GM23338 (cell line): Measurements from ENCODE around the gene SIDT2. TPM values are rescaled to one million over a fixed set of nuclear protein-coding genes. Genes with fewer than 3 reads are reported as not detected.

Source experiments
- ATAC-seq: fragments of 200-7000 bp; cut with Tn5 transposase; 3 replicates; pipeline ENCODE4 v1.9.1; 2020
- DNase-seq: peaks from one replicate; pipeline ENCODE4 v3.0.0-alpha.2; 2015; ENCODE audit warnings: low spot score
- H2AFZ ChIP-seq: fragments of 200-600 bp; sonication (generic); 2 replicates; pipeline ENCODE4 v1.8.0; 2016; ENCODE audit warnings: antibody characterized with exemption, mild to moderate bottlenecking, moderate library complexity
- H3F3A ChIP-seq: fragments of 200-600 bp; sonication (generic); replicated peaks from 2 replicates; pipeline ENCODE4 v1.8.0; 2017; ENCODE audit warnings: antibody characterized with exemption, mixed run types, low read depth
- H3K27ac ChIP-seq: fragments of 200-600 bp; sonication (generic); 2 replicates; pipeline ENCODE4 v1.6.1; 2016; ENCODE audit warnings: low read depth
- H3K27me3 ChIP-seq: fragments of 200-600 bp; sonication (generic); 2 replicates; pipeline ENCODE4 v1.8.0; 2016; ENCODE audit warnings: mild to moderate bottlenecking, mixed run types, moderate library complexity; ENCODE audit not compliant: insufficient read depth
- H3K36me3 ChIP-seq: fragments of 200-600 bp; sonication (generic); 2 replicates; pipeline ENCODE4 v1.8.0; 2016; ENCODE audit warnings: mild to moderate bottlenecking; ENCODE audit not compliant: insufficient read depth
- H3K4me1 ChIP-seq: fragments of 200-600 bp; sonication (generic); 2 replicates; pipeline ENCODE4 v1.8.0; 2016; ENCODE audit warnings: mild to moderate bottlenecking, moderate library complexity; ENCODE audit not compliant: insufficient read depth
- H3K4me2 ChIP-seq: fragments of 200-600 bp; sonication (generic); 2 replicates; pipeline ENCODE4 v1.7.1; 2017; ENCODE audit warnings: mixed run types
- H3K4me3 ChIP-seq: fragments of 200-600 bp; sonication (generic); 2 replicates; pipeline ENCODE4 v1.6.1; 2016; ENCODE audit warnings: mixed run types
- H3K79me2 ChIP-seq: fragments of 200-600 bp; sonication (generic); replicated peaks from 2 replicates; pipeline ENCODE4 v1.8.0; 2017; ENCODE audit warnings: mild to moderate bottlenecking; ENCODE audit not compliant: insufficient read depth
- H3K9me2 ChIP-seq: fragments of 200-600 bp; sonication (generic); 2 replicates; pipeline ENCODE4 v1.8.0; 2017; ENCODE audit not compliant: insufficient read depth
- H4K20me1 ChIP-seq: fragments of 200-600 bp; sonication (generic); replicated peaks from 2 replicates; pipeline ENCODE4 v1.8.0; 2017; ENCODE audit warnings: mild to moderate bottlenecking; ENCODE audit not compliant: insufficient read depth
- H3K27ac Mint-ChIP-seq: 2 replicates; pipeline ENCODE4 v1.8.0; 2020; ENCODE audit warnings: inconsistent platforms, mild to moderate bottlenecking, moderate library complexity, mixed read lengths
- H3K27me3 Mint-ChIP-seq: 3 replicates; pipeline ENCODE4 v1.8.0; 2022; ENCODE audit warnings: low read depth, mild to moderate bottlenecking, moderate library complexity, mixed read lengths, inconsistent platforms; ENCODE audit not compliant: insufficient read depth, poor library complexity
- H3K36me3 Mint-ChIP-seq: 3 replicates; pipeline ENCODE4 v1.8.0; 2021; ENCODE audit warnings: low read depth, mild to moderate bottlenecking, inconsistent platforms, moderate library complexity, mixed read lengths
- H3K4me1 Mint-ChIP-seq: 3 replicates; pipeline ENCODE4 v1.8.0; 2020; ENCODE audit warnings: mild to moderate bottlenecking, inconsistent platforms, mixed read lengths
- H3K4me3 Mint-ChIP-seq: 3 replicates; pipeline ENCODE4 v1.8.0; 2021; ENCODE audit warnings: moderate library complexity, mild to moderate bottlenecking, inconsistent platforms, mixed read lengths
- H3K9me3 Mint-ChIP-seq: 3 replicates; pipeline ENCODE4 v1.8.0; 2020; ENCODE audit warnings: moderate library complexity, mild to moderate bottlenecking, inconsistent platforms, mixed read lengths
- CREB1 ChIP-seq: fragments of 250-450 bp; sonication (Bioruptor Pico); IDR thresholded peaks from 2 replicates; pipeline ENCODE4 v1.5.0; 2020; ENCODE audit warnings: low read depth, mild to moderate bottlenecking, moderate library complexity
- CTCF ChIP-seq, 2 experiments: fragments of 200-600 bp in 1 of 2; sonication (generic) in 1 of 2; conservative IDR thresholded peaks; 2 replicates each; pipeline versions ENCODE4 v1.5.1 to v1.6.1; 2016 to 2017; ENCODE audit warnings: antibody characterized with exemption in 2 of 2, low read depth in 2 of 2, mild to moderate bottlenecking in 2 of 2, moderate library complexity in 1 of 2
- ETS1 ChIP-seq: IDR thresholded peaks from 2 replicates; pipeline ENCODE4 v1.6.1; 2016; ENCODE audit warnings: antibody characterized with exemption
- EZH2 ChIP-seq: fragments of 200-600 bp; sonication (generic); IDR thresholded peaks from one replicate; pipeline ENCODE4 v1.8.0; 2017; ENCODE audit warnings: antibody characterized with exemption, mild to moderate bottlenecking, low read depth; ENCODE audit not compliant: unreplicated experiment
- EZH2phosphoT487 ChIP-seq: fragments of 200-600 bp; sonication (generic); IDR thresholded peaks from one replicate; pipeline ENCODE4 v1.8.1; 2018; ENCODE audit warnings: antibody characterized with exemption; ENCODE audit not compliant: unreplicated experiment
- JUNB ChIP-seq: IDR thresholded peaks from one replicate; pipeline ENCODE4 v1.6.1; 2016; ENCODE audit warnings: antibody characterized with exemption; ENCODE audit not compliant: unreplicated experiment
- NANOG ChIP-seq: IDR thresholded peaks from 2 replicates; pipeline ENCODE4 v1.6.1; 2016; ENCODE audit warnings: antibody characterized with exemption, borderline replicate concordance
- POLR2AphosphoS5 ChIP-seq: IDR thresholded peaks from 2 replicates; pipeline ENCODE4 v1.6.1; 2016; ENCODE audit warnings: antibody characterized with exemption, low read depth
- REST ChIP-seq: IDR thresholded peaks from one replicate; pipeline ENCODE4 v1.6.1; 2018; ENCODE audit warnings: antibody characterized with exemption; ENCODE audit not compliant: unreplicated experiment
- STAT1 ChIP-seq: IDR thresholded peaks from one replicate; pipeline ENCODE4 v1.6.1; 2016; ENCODE audit warnings: antibody characterized with exemption; ENCODE audit not compliant: unreplicated experiment
- ZNF114 ChIP-seq: fragments of 250-450 bp; sonication (Bioruptor Pico); IDR thresholded peaks from 2 replicates; pipeline ENCODE4 v1.5.0; 2020; ENCODE audit warnings: mild to moderate bottlenecking, moderate library complexity
- ZNF331 ChIP-seq: fragments of 250-450 bp; sonication (Bioruptor Pico); IDR thresholded peaks from 2 replicates; pipeline ENCODE4 v1.5.0; 2020; ENCODE audit warnings: low read depth, mild to moderate bottlenecking, moderate library complexity
- ZNF462 ChIP-seq: fragments of 250-450 bp; sonication (Bioruptor Pico); IDR thresholded peaks from 2 replicates; pipeline ENCODE4 v1.5.0; 2020; ENCODE audit warnings: mild to moderate bottlenecking, moderate library complexity
- polyA plus RNA-seq: library from polyadenylated mRNA; unstranded; fragments of >200 nt; fragmentation: Nextera tagmentation; extraction: Ambion mirVana; gene quantifications from 2 replicates; pipeline ENCODE4 v1.2.1, GENCODE V29; 2016
- total RNA-seq: library from RNA; depleted of rRNA; stranded (reverse); fragments of >200 nt; shearing (Covaris generic); gene quantifications from 2 replicates; pipeline ENCODE4 v1.2.3, GENCODE V29; 2014

Gene SIDT2
- total and polyA plus RNA-seq, 2 experiments from 2014 or later: 7.5 to 12.1 TPM

GRCh38 chr11:117230286-117230961 lies 51.9 kb downstream of the SIDT2 start:
- Mint-ChIP-seq H3K27ac (no peak overlapping the region), H3K36me3 (peaks cover 16% of the 10 kb centered on the region), H3K4me1 (peaks cover 25% of the 10 kb centered on the region), H3K4me3 (peak overlapping the region; percentile 95), H3K9me3 (no peaks in the 10 kb centered on the region), H3K27me3 (peaks cover 15% of the 10 kb centered on the region)
- ATAC-seq (no peak), DNase-seq (no peak)
- Histone ChIP-seq H3K4me3 (no peak overlapping the region), H3K4me2 (peak overlapping the region; percentile 80; the same call in 1 of the 2 replicates), H3K36me3 (no peaks in the 10 kb centered on the region), H3K27ac (no peak overlapping the region), H3K27me3 (no peaks in the 10 kb centered on the region), H3K4me1 (peaks cover 7% of the 10 kb centered on the region), H3K9me2 (no peaks in the 10 kb centered on the region), H4K20me1 (peaks cover 7% of the 10 kb centered on the region; the same call in 1 of the 2 replicates), H2AFZ (no peak overlapping the region), H3K79me2 (peaks cover 39% of the 10 kb centered on the region), H3F3A (peaks cover 7% of the 10 kb centered on the region; the same call in 1 of the 2 replicates)
- TF ChIP-seq CTCF (conservative IDR thresholded peaks at IDR 0.05; ENCODE audit: low read depth in 2 of 2) (no peak), STAT1 (no peak), NANOG (no peak), POLR2AphosphoS5 (no peak), EZH2phosphoT487 (no peak), ZNF114 (CRISPR knock-in tag) (no peak), JUNB (no peak), ZNF462 (CRISPR knock-in tag) (no peak), ETS1 (no peak), ZNF331 (no peak), REST (no peak), CREB1 (CRISPR knock-in tag) (no peak), EZH2 (no peak)
